HG02938 (cell line): Measurements from ENCODE around the gene FAM13A.

Experiments used
- ATAC-seq: cut with Tn5 transposase; IDR thresholded peaks from one replicate; pipeline ENCODE4 v1.9.1; 2021; ENCODE audit warnings: mild to moderate bottlenecking, moderate library complexity; ENCODE audit not compliant: unreplicated experiment

FAM13A gene

GRCh38 chr4:88792821-88793220, 264.2 kb downstream of the FAM13A start:
- no peak for ATAC-seq

- peak; percentile 90 for ATAC-seq
Measured at GRCh38 chr4:88792268-88792781, 264.7 kb downstream of the FAM13A start.

DNA sequence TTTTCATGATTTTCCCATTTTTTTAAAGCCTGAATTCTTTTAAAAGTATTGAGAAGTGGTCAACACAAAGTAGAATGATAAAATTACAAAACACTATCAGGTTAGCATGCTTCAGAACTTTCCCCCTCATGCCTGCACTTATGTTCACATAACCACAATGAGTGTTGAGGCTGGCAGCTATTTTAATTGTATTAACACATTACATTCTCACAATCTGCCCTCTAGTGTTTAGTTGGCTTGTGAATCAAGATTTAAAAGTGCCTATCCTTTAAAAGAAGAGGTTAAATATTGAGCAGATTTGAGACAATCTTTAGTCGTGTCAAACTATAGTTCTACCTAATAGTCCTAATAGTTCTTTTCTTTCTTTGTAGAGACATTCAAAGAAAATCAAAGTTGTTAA, 265.7 kb downstream of the FAM13A start:
- ATAC-seq: no peak

DNA sequence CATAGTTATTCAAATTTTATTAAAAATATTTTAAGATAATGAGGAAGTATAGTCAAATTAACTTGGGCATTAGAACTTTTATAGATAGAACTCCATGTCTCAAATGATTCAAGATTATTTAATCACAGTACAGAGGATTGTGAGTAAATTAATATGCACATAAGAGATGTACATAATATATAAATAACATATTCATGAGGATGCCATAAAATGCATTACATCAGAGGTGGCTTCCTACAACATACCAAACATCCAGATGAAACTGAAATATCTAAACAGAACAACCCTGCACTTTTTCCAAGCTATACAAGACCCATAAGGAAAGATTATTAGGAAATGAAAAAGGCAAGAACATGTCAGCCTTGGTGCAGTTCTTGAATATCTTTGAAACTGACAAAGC, 268.1 kb downstream of the FAM13A start:
- ATAC-seq: no peak

- ATAC-seq: no peak
Measured at GRCh38 chr4:88788424-88788823, 268.6 kb downstream of the FAM13A start.

GRCh38 chr4:88786011-88786410, 271.0 kb downstream of the FAM13A start:
- no peak for ATAC-seq

DNA sequence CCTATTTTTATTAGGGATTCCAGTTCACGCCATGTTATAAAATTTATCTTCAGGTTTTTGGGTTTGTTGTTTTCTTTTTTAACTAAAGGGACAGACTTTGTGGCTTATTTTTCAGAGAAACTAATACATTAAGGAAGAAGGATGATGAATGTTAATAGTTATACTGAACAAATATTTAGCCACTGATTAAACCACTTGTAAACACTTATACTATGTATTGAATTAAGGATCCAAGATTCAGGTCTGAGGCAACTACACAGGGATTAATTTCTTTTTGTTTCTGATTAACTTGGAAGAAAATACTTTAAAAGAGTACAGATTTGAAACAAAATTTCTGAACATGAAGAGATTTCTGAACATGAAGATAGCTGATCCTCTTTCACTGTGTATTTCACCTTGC, 276.6 kb downstream of the FAM13A start:
- no peak for ATAC-seq

DNA sequence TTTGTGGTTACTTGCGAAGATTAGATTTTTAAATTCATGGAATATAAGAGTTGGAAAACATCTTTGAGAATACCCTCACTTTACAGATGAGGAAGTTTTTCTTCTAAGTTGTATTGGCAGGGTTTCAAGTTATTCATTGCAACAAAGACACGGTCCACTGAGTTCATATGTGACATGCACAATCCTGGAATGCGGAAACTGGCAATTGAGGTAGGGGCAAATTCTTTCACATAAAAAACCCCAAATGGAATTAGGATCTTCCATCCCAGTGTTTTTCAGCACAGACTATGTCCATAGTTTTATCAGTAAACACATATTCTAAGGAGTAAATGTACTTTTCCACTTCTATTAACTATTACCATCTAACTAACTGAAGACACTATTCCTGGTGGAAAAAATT, 277.6 kb downstream of the FAM13A start:
- ATAC-seq: no peak

GRCh38 chr4:88775529-88775928, 281.5 kb downstream of the FAM13A start:
- ATAC-seq: no peak

DNA sequence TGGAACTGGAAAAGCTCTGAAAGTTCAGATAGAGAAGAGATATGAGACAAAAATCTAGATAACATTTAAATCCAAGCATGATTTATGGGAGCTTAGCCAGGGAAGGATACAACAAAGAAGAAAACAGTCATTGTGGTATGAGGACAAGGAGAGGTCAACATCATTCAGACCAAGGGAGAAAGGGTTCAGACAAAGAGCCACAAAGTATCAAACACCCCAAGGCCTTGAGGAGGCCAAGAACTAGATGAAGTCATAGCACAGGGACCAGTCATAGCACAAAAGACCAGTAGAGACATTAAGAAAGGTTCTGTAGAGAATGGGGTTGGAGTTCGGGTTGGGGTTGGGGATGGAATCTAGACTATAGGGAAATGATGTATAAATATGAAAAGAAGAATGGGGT, 282.0 kb downstream of the FAM13A start:
- ATAC-seq: no peak

DNA sequence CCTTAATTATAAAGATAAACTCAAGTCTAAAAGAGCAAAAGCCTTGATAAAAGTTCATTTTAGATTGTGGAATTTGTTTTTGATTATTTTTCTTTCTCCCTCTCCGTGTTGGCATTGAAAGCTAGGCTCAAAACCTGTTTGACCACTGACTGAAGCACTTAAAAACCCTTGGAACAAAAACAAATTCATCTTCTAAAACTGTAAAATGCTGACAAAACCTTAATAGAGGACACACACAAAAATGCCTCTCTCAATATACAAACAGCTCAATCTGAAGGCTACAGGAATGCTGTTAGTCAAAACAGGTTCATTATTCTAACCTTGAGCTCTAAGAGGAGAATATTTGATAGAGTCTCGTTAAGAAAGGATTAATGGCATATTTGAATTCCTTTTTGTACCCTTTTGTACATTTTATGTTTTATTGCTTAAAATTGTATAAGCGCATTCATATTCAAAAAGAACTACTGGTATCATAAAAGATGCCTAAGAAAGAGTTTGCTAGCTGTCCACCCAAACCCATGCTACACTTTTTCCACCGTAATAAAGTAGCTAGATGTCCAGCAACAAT, 285.0 kb downstream of the FAM13A start:
- no peak for ATAC-seq

DNA sequence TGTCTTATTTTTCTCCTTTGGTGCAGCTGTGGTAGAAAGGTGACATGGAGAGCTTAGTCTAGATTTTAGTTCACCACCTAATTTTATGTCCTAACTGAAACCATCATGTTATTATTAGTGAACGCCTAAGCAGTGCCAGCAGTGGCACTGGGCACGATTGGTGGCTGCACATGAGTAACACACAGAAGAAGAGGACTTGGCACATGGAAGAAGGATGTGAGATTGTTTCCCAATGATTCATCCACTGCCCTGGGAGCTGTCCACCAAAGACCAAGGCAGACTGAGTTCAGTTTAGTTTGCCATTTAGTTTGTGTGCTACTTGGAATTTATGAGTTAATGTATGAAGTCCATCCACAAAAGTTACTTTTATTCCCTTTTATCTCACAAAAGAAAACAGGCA, 291.3 kb downstream of the FAM13A start:
- ATAC-seq: no peak

- no peak for ATAC-seq
Measured at GRCh38 chr4:88763075-88763474, 293.9 kb downstream of the FAM13A start.

- ATAC-seq: no peak
Measured at GRCh38 chr4:88761861-88762523, 295.0 kb downstream of the FAM13A start.

DNA sequence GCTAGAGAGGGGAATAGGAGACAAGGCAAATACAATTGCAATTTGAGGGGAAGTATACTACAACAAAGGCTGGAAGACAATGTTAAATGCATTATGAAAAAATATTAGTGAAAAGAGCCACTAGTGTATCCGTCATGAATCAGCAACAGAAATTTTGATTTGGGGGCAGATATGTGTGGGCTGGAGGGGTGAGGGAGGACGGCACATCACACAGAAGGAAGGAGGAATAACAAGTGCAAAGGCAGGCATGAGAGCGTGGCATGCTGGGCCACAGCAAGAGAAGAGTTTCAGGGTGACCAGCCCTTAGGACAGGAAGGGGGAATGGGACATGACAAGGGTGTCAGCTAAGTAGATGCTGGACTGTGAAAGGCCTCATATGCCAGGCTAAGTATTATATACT, 295.6 kb downstream of the FAM13A start:
- no peak for ATAC-seq

- no peak for ATAC-seq
Measured at GRCh38 chr4:88759895-88760290, 297.1 kb downstream of the FAM13A start.

GRCh38 chr4:88759039-88759894, 297.7 kb downstream of the FAM13A start:
- no peak for ATAC-seq

DNA sequence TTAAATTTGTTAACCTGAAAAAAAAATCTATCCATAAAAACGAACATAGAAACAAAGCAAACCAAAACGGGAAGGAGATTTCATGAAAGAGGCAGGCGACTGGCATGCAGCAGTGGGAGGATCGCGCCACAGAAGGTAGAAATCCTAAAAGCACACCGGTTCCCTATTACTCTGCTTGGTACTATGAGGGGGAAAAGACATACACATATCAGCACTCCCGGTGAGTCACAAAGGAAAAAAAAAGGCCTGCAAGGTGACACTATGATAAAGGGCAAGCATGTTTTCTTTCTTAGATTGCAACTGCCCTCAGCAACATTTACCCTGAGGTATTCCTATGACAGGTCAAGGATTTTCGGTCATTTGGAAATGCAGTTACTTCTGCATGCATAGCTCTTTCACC, 298.7 kb downstream of the FAM13A start:
- no peak for ATAC-seq

DNA sequence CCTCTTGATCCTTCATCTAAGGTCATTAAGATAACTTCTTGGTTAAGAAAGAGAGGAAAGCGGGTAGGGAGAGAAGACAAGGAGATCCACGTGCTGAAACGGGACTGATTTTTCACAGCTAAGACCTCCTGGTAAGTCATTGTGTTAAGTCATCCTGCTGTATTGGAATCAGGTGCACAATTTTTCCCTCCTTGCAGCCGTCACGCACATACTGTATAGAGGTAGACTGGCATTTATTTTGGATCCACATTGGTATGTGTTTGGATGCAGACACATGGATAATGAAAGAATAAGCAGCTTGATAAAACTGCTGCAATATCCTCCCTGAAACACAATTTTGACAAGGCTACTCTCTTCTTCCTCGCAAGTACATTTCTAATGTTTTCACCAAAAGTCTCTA, 299.2 kb downstream of the FAM13A start:
- no peak for ATAC-seq

DNA sequence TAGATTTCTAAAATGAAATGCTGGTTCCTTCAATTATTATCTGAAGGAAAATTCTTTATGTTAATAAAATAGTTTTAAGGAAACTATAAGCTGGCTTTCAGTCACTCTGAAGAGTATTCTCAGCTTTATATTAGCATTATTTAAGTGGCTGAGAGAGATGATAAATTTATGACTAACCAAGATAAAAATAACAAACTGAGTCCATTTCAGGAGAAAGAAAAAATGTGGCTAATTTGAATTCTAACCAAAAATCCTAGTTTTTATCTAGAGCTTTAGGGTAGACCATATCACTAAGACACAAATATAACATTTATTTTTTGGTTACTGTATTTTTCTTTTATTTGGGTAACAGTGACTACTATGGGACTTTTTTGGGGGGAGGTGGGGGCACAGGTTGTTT, 299.9 kb downstream of the FAM13A start:
- no peak for ATAC-seq

DNA sequence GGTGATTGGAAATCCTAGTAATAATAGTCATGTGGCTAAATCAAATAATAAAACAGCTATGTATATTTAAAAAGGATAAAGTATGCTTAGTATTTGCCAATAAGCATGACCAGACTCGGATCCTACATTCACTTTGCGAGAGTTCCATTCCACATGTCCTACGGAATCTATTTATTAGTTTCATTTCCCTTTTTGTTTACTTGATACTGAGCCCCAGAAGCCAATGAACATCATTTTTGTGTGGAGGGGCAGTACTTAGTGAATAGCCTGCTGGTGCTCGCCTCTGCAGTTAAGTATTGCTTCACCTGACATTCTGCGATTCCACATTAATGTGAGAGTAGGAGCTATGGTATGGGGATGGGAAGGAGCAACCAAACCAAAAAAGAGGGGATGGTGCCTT, 300.8 kb downstream of the FAM13A start:
- ATAC-seq: no peak

- no peak for ATAC-seq
Measured at GRCh38 chr4:88755454-88755853, 301.5 kb downstream of the FAM13A start.
